Astrocyte (in vitro differentiated cells and primary cell): Measurements from ENCODE around the gene CCDC80.

Experiments used
- CTCF ChIP-seq: IDR thresholded peaks from 2 replicates; pipeline ENCODE4 v1.5.1; 2011; ENCODE audit warnings: low read depth, mild to moderate bottlenecking, inconsistent platforms, low read length, moderate library complexity; ENCODE audit not compliant: insufficient read depth
- EZH2 ChIP-seq: IDR thresholded peaks from 2 replicates; pipeline ENCODE4 v1.6.1; 2012; ENCODE audit warnings: mild to moderate bottlenecking, low read length, inconsistent platforms; ENCODE audit not compliant: insufficient read depth

- TF ChIP-seq CTCF = no peak
- no peak for TF ChIP-seq EZH2
Observed at GRCh38 chr3:112560721-112561483, 80.0 kb downstream of the CCDC80 start.
